ENCODE results near the gene ACAP2.

GRCh38 chr3:195397524-195397923 lies 45.3 kb downstream of the ACAP2 start:
- TF ChIP-seq TARDBP (IDR thresholded peaks at IDR 0.05) (no peak), SUZ12 (IDR thresholded peaks at IDR 0.05) (no peak), FOXM1 (IDR thresholded peaks at IDR 0.05; ENCODE audit: borderline replicate concordance) (no peak), FOXK2 (IDR thresholded peaks at IDR 0.05) (no peak), NFRKB (IDR thresholded peaks at IDR 0.05) (no peak), ELF4 (IDR thresholded peaks at IDR 0.05) (no peak), L3MBTL2 (conservative IDR thresholded peaks at IDR 0.05) (no peak), CTBP1 (IDR thresholded peaks at IDR 0.05; ENCODE audit: borderline replicate concordance) (no peak), LEF1 (IDR thresholded peaks at IDR 0.05; ENCODE audit: borderline replicate concordance) (no peak), ARNT (IDR thresholded peaks at IDR 0.05) (no peak), ZNF384 (IDR thresholded peaks at IDR 0.05) (no peak), SP1 (IDR thresholded peaks at IDR 0.05) (no peak), FOXA1 (IDR thresholded peaks at IDR 0.05) (no peak), HDGF (IDR thresholded peaks at IDR 0.05; ENCODE audit: borderline replicate concordance) (no peak)

Measured in HEK293T (cell line).